HG02588 (cell line): Measurements from ENCODE around the gene SPDYE6.
"Not testable (repeated sequence)": the region's sequence is repeated elsewhere in the genome, so short reads cannot be mapped to it uniquely, and the experiment has no call there.

Source experiments
- ATAC-seq: cut with Tn5 transposase; IDR thresholded peaks from one replicate; pipeline ENCODE4 v1.9.1; 2021; ENCODE audit warnings: mild to moderate bottlenecking, moderate library complexity; ENCODE audit not compliant: unreplicated experiment

SPDYE6 gene

GRCh38 chr7:102356344-102356743, at the start of gene SPDYE6:
TSS of gene SPDYE6 (minus strand) at chr7:102356444. CDS start at chr7:102356023, 421 bp downstream.
- not testable (repeated sequence) for ATAC-seq

- ATAC-seq: not testable (repeated sequence)
These were observed 48.6 kb upstream of the SPDYE6 start for GRCh38 chr7:102404862-102405188.

GRCh38 chr7:102404005-102404861, 48.0 kb upstream of the SPDYE6 start:
- ATAC-seq: peak; percentile 79

GRCh38 chr7:102403563-102403962, 47.3 kb upstream of the SPDYE6 start:
- no peak for ATAC-seq

- ATAC-seq: no peak
These were observed 44.1 kb upstream of the SPDYE6 start for GRCh38 chr7:102400360-102400759.

- no peak for ATAC-seq
These were observed 42.3 kb upstream of the SPDYE6 start for GRCh38 chr7:102398543-102398942.

- ATAC-seq: no peak
These were observed 40.4 kb upstream of the SPDYE6 start for GRCh38 chr7:102396710-102397019.

GRCh38 chr7:102395873-102396709, 39.8 kb upstream of the SPDYE6 start, which contains the start of gene PRKRIP1:
TSS of gene PRKRIP1 (plus strand) at chr7:102396363. CDS start at chr7:102396412, 49 bp downstream.
- ATAC-seq: peak; percentile 98

- ATAC-seq: no peak
These were observed 39.3 kb upstream of the SPDYE6 start for GRCh38 chr7:102395592-102395872.

GRCh38 chr7:102393467-102393866, 37.2 kb upstream of the SPDYE6 start:
- no peak for ATAC-seq

GRCh38 chr7:102392330-102392729, 36.1 kb upstream of the SPDYE6 start:
- no peak for ATAC-seq

- no peak for ATAC-seq
These were observed 34.6 kb upstream of the SPDYE6 start for GRCh38 chr7:102390697-102391484.

GRCh38 chr7:102389810-102390209, 33.6 kb upstream of the SPDYE6 start:
- peak; percentile 49 for ATAC-seq

- no peak for ATAC-seq
These were observed 30.8 kb upstream of the SPDYE6 start for GRCh38 chr7:102387064-102387463.

- not testable (repeated sequence) for ATAC-seq
These were observed 25.6 kb upstream of the SPDYE6 start for GRCh38 chr7:102381696-102382425.

GRCh38 chr7:102380837-102381236, 24.6 kb upstream of the SPDYE6 start:
- not testable (repeated sequence) for ATAC-seq

GRCh38 chr7:102376964-102377466, 20.8 kb upstream of the SPDYE6 start:
- ATAC-seq: no peak

- not testable (repeated sequence) for ATAC-seq
These were observed 16.6 kb upstream of the SPDYE6 start for GRCh38 chr7:102372796-102373195.

- ATAC-seq: not testable (repeated sequence)
These were observed 13.8 kb upstream of the SPDYE6 start for GRCh38 chr7:102370038-102370437.

- ATAC-seq: not testable (repeated sequence)
These were observed 9.1 kb upstream of the SPDYE6 start for GRCh38 chr7:102365390-102365789.
